CD4-positive, alpha-beta T cell treated with Interleukin-2 at 100 ng/mL for 4 hours (primary cell): Measurements from ENCODE around the gene PERP.
"Not testable (repeated sequence)": the region's sequence is repeated elsewhere in the genome, so short reads cannot be mapped to it uniquely, and the experiment has no call there.

Source experiments
- DNase-seq: peaks from one replicate; pipeline ENCODE4 v3.0.0-alpha.2; 2020; ENCODE audit warnings: low spot score

PERP gene

GRCh38 chr6:138105446-138105845 is 1.8 kb downstream of the PERP start:
- DNase-seq = no peak

- no peak for DNase-seq
Measured at GRCh38 chr6:138104618-138105213, 2.5 kb downstream of the PERP start.

- DNase-seq = no peak
Measured at GRCh38 chr6:138103871-138104270, 3.3 kb downstream of the PERP start.

GRCh38 chr6:138101946-138102731 is 5.1 kb downstream of the PERP start:
- no peak for DNase-seq

- DNase-seq = no peak
Measured at GRCh38 chr6:138099832-138100231, 7.4 kb downstream of the PERP start.

- DNase-seq = no peak
Measured at GRCh38 chr6:138098306-138098705, 8.9 kb downstream of the PERP start.

GRCh38 chr6:138094260-138094659 is 13.0 kb downstream of the PERP start:
- no peak for DNase-seq

GRCh38 chr6:138093632-138094031 is 13.6 kb downstream of the PERP start:
- no peak for DNase-seq

- no peak for DNase-seq
Measured at GRCh38 chr6:138092686-138093085, 14.5 kb downstream of the PERP start.

- no peak for DNase-seq
Measured at GRCh38 chr6:138089325-138089724, 17.9 kb downstream of the PERP start.

- DNase-seq = no peak
Measured at GRCh38 chr6:138088326-138088762, 18.9 kb downstream of the PERP start.

- DNase-seq = no peak
Measured at GRCh38 chr6:138087593-138088325, 19.5 kb downstream of the PERP start.

- DNase-seq = no peak
Measured at GRCh38 chr6:138086573-138087196, 20.5 kb downstream of the PERP start.

- DNase-seq = no peak
Measured at GRCh38 chr6:138085839-138086222, 21.4 kb downstream of the PERP start.

GRCh38 chr6:138084904-138085838 is 22.0 kb downstream of the PERP start:
- no peak for DNase-seq

GRCh38 chr6:138082232-138082631 is 25.0 kb downstream of the PERP start:
- DNase-seq = no peak

GRCh38 chr6:138079556-138079955 is 27.7 kb downstream of the PERP start:
- not testable (repeated sequence) for DNase-seq

- no peak for DNase-seq
Measured at GRCh38 chr6:138078491-138078890, 28.7 kb downstream of the PERP start.

GRCh38 chr6:138073264-138073663 is 34.0 kb downstream of the PERP start:
- DNase-seq = no peak

- no peak for DNase-seq
Measured at GRCh38 chr6:138063726-138064125, 43.5 kb downstream of the PERP start.

GRCh38 chr6:138054982-138055381 is 52.2 kb downstream of the PERP start:
- no peak for DNase-seq
